Adipocyte (in vitro differentiated cells): ENCODE measurements around the gene HSBP1L1.
"Not testable (repeated sequence)": the region's sequence is repeated elsewhere in the genome, so short reads cannot be mapped to it uniquely, and the experiment has no call there.

Source experiments
- DNase-seq: peaks from one replicate; pipeline ENCODE4 v3.0.0-alpha.2; 2015; ENCODE audit warnings: low read depth
- H3K27me3 ChIP-seq: replicated peaks from 2 replicates; pipeline ENCODE4 v1.7.0; 2013; ENCODE audit warnings: mild to moderate bottlenecking, low read length, moderate library complexity; ENCODE audit not compliant: control insufficient read depth, insufficient read depth
- H3K36me3 ChIP-seq: 2 replicates; pipeline ENCODE4 v1.7.0; 2013; ENCODE audit warnings: low read length, mild to moderate bottlenecking, moderate library complexity; ENCODE audit not compliant: control insufficient read depth, insufficient read depth, severe bottlenecking
- H3K4me1 ChIP-seq: 2 replicates; pipeline ENCODE4 v1.7.0; 2013; ENCODE audit warnings: mild to moderate bottlenecking, low read length, moderate library complexity; ENCODE audit not compliant: control insufficient read depth, insufficient read depth
- H3K4me3 ChIP-seq: 2 replicates; pipeline ENCODE4 v1.7.0; 2013; ENCODE audit warnings: mild to moderate bottlenecking, low read length, moderate library complexity
- H3K9ac ChIP-seq: 2 replicates; pipeline ENCODE4 v1.7.0; 2013; ENCODE audit warnings: mild to moderate bottlenecking, low read length, moderate library complexity
- H3K9me3 ChIP-seq: 2 replicates; pipeline ENCODE4 v1.7.0; 2013; ENCODE audit warnings: mild to moderate bottlenecking, low read length, moderate library complexity; ENCODE audit not compliant: control insufficient read depth

Gene HSBP1L1

GRCh38 chr18:79983793-79984192 lies 19.4 kb downstream of the HSBP1L1 start:
- no peaks in the 10 kb centered on the region for H3K27me3 ChIP-seq
- peaks cover 20% of the 10 kb centered on the region for H3K4me1 ChIP-seq
- peaks cover 20% of the 10 kb centered on the region for H3K36me3 ChIP-seq
- H3K9ac ChIP-seq: no peak overlapping the region
- no peaks in the 10 kb centered on the region for H3K9me3 ChIP-seq
- no peak overlapping the region for H3K4me3 ChIP-seq
- DNase-seq: no peak

GRCh38 chr18:79985172-79985571 lies 20.7 kb downstream of the HSBP1L1 start:
- H3K27me3 ChIP-seq: no peaks in the 10 kb centered on the region
- no peaks in the 10 kb centered on the region for H3K9me3 ChIP-seq
- no peak overlapping the region for H3K4me3 ChIP-seq
- no peak for DNase-seq
- H3K9ac ChIP-seq: no peak overlapping the region
- peaks cover 20% of the 10 kb centered on the region for H3K4me1 ChIP-seq
- H3K36me3 ChIP-seq: peaks cover 17% of the 10 kb centered on the region

- H3K4me3 ChIP-seq: peak overlapping the region; percentile 97
- H3K9me3 ChIP-seq: no peaks in the 10 kb centered on the region
- peak overlapping the region; percentile 98 for H3K9ac ChIP-seq
- peaks cover 17% of the 10 kb centered on the region for H3K36me3 ChIP-seq
- no peaks in the 10 kb centered on the region for H3K27me3 ChIP-seq
- DNase-seq: peak; percentile 22
- peaks cover 20% of the 10 kb centered on the region for H3K4me1 ChIP-seq
Measured at GRCh38 chr18:79986726-79987125, 22.3 kb downstream of the HSBP1L1 start.

GRCh38 chr18:79987566-79987965 lies 23.1 kb downstream of the HSBP1L1 start:
- H3K9ac ChIP-seq: peak overlapping the region; percentile 98
- DNase-seq: peak; percentile 45
- peaks cover 17% of the 10 kb centered on the region for H3K36me3 ChIP-seq
- no peaks in the 10 kb centered on the region for H3K9me3 ChIP-seq
- peak overlapping the region; percentile 97 for H3K4me3 ChIP-seq
- no peaks in the 10 kb centered on the region for H3K27me3 ChIP-seq
- H3K4me1 ChIP-seq: peaks cover 20% of the 10 kb centered on the region

GRCh38 chr18:79988071-79988450 lies 23.6 kb downstream of the HSBP1L1 start:
- H3K9me3 ChIP-seq: no peaks in the 10 kb centered on the region
- peak; percentile 81 for DNase-seq
- H3K27me3 ChIP-seq: no peaks in the 10 kb centered on the region
- H3K4me1 ChIP-seq: peaks cover 16% of the 10 kb centered on the region
- peak overlapping the region; percentile 98 for H3K9ac ChIP-seq
- peak overlapping the region; percentile 97 for H3K4me3 ChIP-seq
- peaks cover 17% of the 10 kb centered on the region for H3K36me3 ChIP-seq

- peak; percentile 95 for DNase-seq
- Histone ChIP-seq H3K27me3 (no peaks in the 10 kb centered on the region), H3K4me1 (peaks cover 16% of the 10 kb centered on the region), H3K36me3 (peaks cover 17% of the 10 kb centered on the region), H3K9me3 (no peaks in the 10 kb centered on the region), H3K4me3 (peak within 1 kb of the TSS; percentile 97), H3K9ac (peak within 1 kb of the TSS; percentile 98)
Measured at GRCh38 chr18:79988451-79989194, 24.2 kb downstream of the HSBP1L1 start, which contains the start of gene TXNL4A. TXNL4A (minus strand) TSS chr18:79988563; CDS start chr18:79988392, 171 bp downstream.

GRCh38 chr18:79989195-79989497 lies 24.7 kb downstream of the HSBP1L1 start:
- no peaks in the 10 kb centered on the region for H3K9me3 ChIP-seq
- peak overlapping the region; percentile 98 for H3K9ac ChIP-seq
- H3K4me1 ChIP-seq: peaks cover 16% of the 10 kb centered on the region
- peak overlapping the region; percentile 97 for H3K4me3 ChIP-seq
- peaks cover 16% of the 10 kb centered on the region for H3K36me3 ChIP-seq
- no peaks in the 10 kb centered on the region for H3K27me3 ChIP-seq
- no peak for DNase-seq

GRCh38 chr18:79991494-79991893 lies 27.1 kb downstream of the HSBP1L1 start:
- H3K36me3 ChIP-seq: no peaks in the 10 kb centered on the region
- H3K4me1 ChIP-seq: peaks cover 11% of the 10 kb centered on the region
- DNase-seq: peak; percentile 6
- H3K9me3 ChIP-seq: no peaks in the 10 kb centered on the region
- H3K9ac ChIP-seq: no peak overlapping the region
- H3K27me3 ChIP-seq: no peaks in the 10 kb centered on the region
- no peak overlapping the region for H3K4me3 ChIP-seq

GRCh38 chr18:79999701-80000100 lies 35.3 kb downstream of the HSBP1L1 start:
- not testable (repeated sequence) for H3K4me3 ChIP-seq, DNase-seq, H3K9me3 ChIP-seq, H3K27me3 ChIP-seq, H3K4me1 ChIP-seq, H3K9ac ChIP-seq, H3K36me3 ChIP-seq

- Histone ChIP-seq H3K9ac (no peak overlapping the region), H3K4me1 (no peaks in the 10 kb centered on the region), H3K4me3 (no peak overlapping the region), H3K27me3 (no peaks in the 10 kb centered on the region), H3K9me3 (no peaks in the 10 kb centered on the region), H3K36me3 (no peaks in the 10 kb centered on the region)
- no peak for DNase-seq
Measured at GRCh38 chr18:80000877-80001276, 36.4 kb downstream of the HSBP1L1 start.

GRCh38 chr18:80002468-80002867 lies 38.0 kb downstream of the HSBP1L1 start:
- Histone ChIP-seq H3K36me3 (no peaks in the 10 kb centered on the region), H3K4me1 (no peaks in the 10 kb centered on the region)
- no peak for DNase-seq

More at GRCh38 chr18:80002468-80002867, 38.0 kb downstream of the HSBP1L1 start:
- H3K4me3 ChIP-seq: no peak overlapping the region
- no peaks in the 10 kb centered on the region for H3K9me3 ChIP-seq
- H3K27me3 ChIP-seq: no peaks in the 10 kb centered on the region
- no peak overlapping the region for H3K9ac ChIP-seq
